ENCODE results near the gene NDUFS7.
A peak's percentile ranks its signal among the peaks of the same experiment; 100 is the strongest.

Gene NDUFS7

DNA sequence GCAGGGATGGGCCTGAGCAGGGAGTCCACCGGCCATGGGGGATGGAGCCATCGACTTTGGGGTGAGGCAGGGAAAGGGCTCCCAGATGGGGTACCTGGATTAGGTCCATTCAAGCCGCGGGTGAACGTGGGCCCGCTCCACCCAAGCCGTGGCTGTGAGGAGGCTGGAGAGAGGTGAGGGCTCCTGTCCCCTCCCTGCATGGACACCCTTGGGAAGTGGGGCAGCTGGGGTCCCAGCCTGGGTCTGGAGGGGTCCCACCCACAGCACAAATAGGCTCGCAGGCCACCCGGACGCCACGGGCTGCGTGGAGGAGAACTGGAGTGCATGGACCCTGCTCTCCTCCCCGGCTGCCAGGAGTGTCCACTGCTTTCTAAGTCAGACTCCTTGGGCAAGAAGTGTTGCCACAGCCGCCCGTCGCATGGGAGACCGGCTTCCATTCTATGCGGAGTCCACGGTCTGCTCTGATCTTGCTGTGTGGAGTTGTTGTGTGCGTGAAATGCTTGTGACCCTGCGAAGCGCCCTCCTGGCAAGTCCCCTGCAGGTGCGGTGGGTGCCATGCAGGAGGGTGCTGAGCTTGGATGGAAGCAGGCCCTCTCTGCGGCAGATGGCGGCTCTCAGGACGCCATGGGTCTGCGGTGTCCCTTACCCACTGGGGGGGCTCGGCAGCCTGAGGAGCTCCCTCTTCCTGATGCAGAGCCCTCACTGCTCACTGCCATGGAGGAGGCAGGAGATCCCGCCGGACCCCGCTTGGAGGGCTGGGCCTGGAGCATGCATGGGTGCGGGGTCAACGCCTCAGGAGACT, 25.7 kb downstream of the NDUFS7 start:
- Histone ChIP-seq H3K4me3 (ENCODE audit: low read depth, low read length) (peak overlapping the region; percentile 89), H3K9ac (no peak overlapping the region), H3K4me2 (ENCODE audit: low read length) (peak overlapping the region; percentile 95), H3K36me3 (ENCODE audit: control insufficient read depth, insufficient read depth, low read length) (no peaks in the 10 kb centered on the region), H2AFZ (no peak overlapping the region), H3K27me3 (ENCODE audit: control insufficient read depth, insufficient read depth, low read length) (no peaks in the 10 kb centered on the region), H3K4me1 (peaks cover 31% of the 10 kb centered on the region), H3K9me3 (ENCODE audit: control insufficient read depth, low read length) (no peaks in the 10 kb centered on the region), H3K79me2 (peaks cover 55% of the 10 kb centered on the region), H3K27ac (peak overlapping the region; percentile 80)
- no peak for TF ChIP-seq CTCF (IDR thresholded peaks at IDR 0.05)

DNA sequence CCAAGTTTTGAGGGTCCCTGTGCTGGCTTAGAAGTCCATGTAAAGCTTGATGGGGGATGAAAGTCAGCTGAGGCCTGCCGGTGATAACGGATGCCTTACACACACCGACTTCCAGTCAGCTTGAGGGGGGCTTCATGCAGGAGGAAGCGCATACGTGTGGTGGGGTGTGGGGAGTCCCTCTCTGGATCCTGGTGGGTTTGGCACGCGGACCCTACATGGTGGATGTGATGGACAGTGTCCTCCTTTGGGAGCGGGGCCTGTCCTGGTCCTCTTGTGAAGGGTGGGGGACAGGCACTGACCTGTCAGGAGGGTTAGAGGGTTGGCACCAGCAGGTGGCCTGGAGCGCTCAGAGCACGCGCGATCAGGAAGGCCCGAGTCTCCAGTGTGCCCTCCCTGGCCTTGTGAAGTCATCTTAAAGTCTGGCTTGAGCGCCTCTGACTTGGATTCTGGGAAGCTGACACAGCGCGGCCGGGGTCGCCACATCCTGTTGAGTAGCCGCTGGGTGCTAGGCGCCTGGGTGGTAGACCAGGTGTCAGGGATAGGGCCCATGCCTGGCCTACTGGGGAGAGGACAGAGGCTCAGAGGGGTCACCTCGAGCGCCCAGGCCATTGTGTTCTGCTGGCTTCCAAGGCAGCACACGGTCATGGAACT, 26.6 kb downstream of the NDUFS7 start:
- no peaks in the 10 kb centered on the region for H3K27me3 ChIP-seq (ENCODE audit: control insufficient read depth, insufficient read depth, low read length)
- H3K36me3 ChIP-seq (ENCODE audit: control insufficient read depth, insufficient read depth, low read length), result no peaks in the 10 kb centered on the region
- H2AFZ ChIP-seq, result no peak overlapping the region
- peaks cover 36% of the 10 kb centered on the region for H3K4me1 ChIP-seq
- H3K9ac ChIP-seq, result no peak overlapping the region
- H3K9me3 ChIP-seq (ENCODE audit: control insufficient read depth, low read length), result no peaks in the 10 kb centered on the region
- TF ChIP-seq CTCF (IDR thresholded peaks at IDR 0.05), result no peak
- peaks cover 57% of the 10 kb centered on the region for H3K79me2 ChIP-seq
- H3K4me3 ChIP-seq (ENCODE audit: low read depth, low read length), result no peak overlapping the region
- peak overlapping the region; percentile 17 for H3K27ac ChIP-seq
- H3K4me2 ChIP-seq (ENCODE audit: low read length), result peak overlapping the region; percentile 95

- H3K4me2 ChIP-seq (ENCODE audit: low read length), result no peak overlapping the region
- peaks cover 41% of the 10 kb centered on the region for H3K4me1 ChIP-seq
- no peak overlapping the region for H3K9ac ChIP-seq
- TF ChIP-seq CTCF (IDR thresholded peaks at IDR 0.05), result no peak
- H2AFZ ChIP-seq, result no peak overlapping the region
- no peaks in the 10 kb centered on the region for H3K27me3 ChIP-seq (ENCODE audit: control insufficient read depth, insufficient read depth, low read length)
- peak overlapping the region; percentile 17 for H3K27ac ChIP-seq
- no peaks in the 10 kb centered on the region for H3K9me3 ChIP-seq (ENCODE audit: control insufficient read depth, low read length)
- peaks cover 58% of the 10 kb centered on the region for H3K79me2 ChIP-seq
- no peaks in the 10 kb centered on the region for H3K36me3 ChIP-seq (ENCODE audit: control insufficient read depth, insufficient read depth, low read length)
- H3K4me3 ChIP-seq (ENCODE audit: low read depth, low read length), result no peak overlapping the region
Observed at GRCh38 chr19:1410789-1411188, 27.1 kb downstream of the NDUFS7 start.

DNA sequence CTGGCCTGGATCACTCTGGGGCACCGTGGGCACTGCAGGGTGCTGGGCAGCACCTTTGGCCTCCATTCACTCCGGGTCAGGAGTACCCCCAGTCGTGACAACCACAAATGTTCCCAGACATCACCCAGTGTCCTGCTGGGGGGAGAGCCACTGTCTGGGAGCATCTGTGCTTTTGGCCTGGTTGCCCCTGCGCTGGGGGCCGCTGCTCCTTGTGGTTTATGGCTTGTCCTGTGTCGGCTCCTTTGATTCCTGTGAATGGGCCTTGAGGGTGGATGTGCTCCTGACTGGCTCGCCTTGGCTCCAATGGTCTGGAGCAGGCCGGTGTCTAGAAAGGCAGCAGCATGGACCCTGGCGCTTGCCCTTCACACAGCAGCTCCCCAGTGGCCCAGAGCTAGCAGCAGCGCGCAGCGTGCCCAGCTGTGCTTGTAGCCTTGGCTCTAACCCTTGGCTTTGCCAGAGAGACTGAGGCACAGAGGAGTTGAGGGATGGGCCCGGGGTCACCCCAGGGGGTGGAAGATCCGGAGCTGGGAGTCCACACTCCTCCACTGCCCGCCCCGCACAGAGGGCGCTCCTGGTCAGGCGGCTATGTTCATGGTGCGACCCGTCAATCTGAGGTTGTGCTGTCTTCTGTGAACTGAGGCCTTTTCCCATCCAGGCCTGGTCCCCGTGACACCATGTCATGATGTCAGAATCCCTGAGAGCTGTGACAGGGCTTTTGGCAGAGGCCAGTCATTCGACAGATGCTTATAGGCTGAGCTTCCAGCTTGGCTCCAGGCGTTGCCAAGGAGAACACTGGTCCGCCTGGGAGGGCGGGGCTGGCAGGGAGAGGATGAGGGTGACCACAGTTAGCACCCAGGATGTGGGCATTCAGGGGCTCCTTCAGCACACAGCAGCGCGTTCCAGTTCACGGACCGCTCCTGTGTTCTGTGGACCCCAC, 27.8 kb downstream of the NDUFS7 start:
- H3K9ac ChIP-seq, result no peak overlapping the region
- H3K4me2 ChIP-seq (ENCODE audit: low read length), result no peak overlapping the region
- H3K27ac ChIP-seq, result peak overlapping the region; percentile 12
- no peaks in the 10 kb centered on the region for H3K36me3 ChIP-seq (ENCODE audit: control insufficient read depth, insufficient read depth, low read length)
- no peak for TF ChIP-seq CTCF (IDR thresholded peaks at IDR 0.05)
- no peak overlapping the region for H3K4me3 ChIP-seq (ENCODE audit: low read depth, low read length)
- H3K27me3 ChIP-seq (ENCODE audit: control insufficient read depth, insufficient read depth, low read length), result no peaks in the 10 kb centered on the region
- no peaks in the 10 kb centered on the region for H3K9me3 ChIP-seq (ENCODE audit: control insufficient read depth, low read length)
- H3K79me2 ChIP-seq, result peaks cover 66% of the 10 kb centered on the region
- H2AFZ ChIP-seq, result no peak overlapping the region
- peaks cover 44% of the 10 kb centered on the region for H3K4me1 ChIP-seq

Data from parathyroid adenoma (tissue), 2 donors.